H4 (cell line): ENCODE measurements around the gene AUH. TPM values are rescaled to one million over a fixed set of nuclear protein-coding genes. Genes with fewer than 3 reads are reported as not detected.

Source experiments
- DNase-seq: peaks from one replicate; pipeline ENCODE4 v3.0.0-alpha.2; 2015; ENCODE audit warnings: low spot score
- total RNA-seq: library from RNA; depleted of rRNA; stranded (reverse); fragments of >200 nt; shearing (Covaris generic); gene quantifications from 2 replicates; pipeline ENCODE4 v1.2.3, GENCODE V29; 2014; rRNA removed

Gene AUH
- total RNA-seq, 1 experiment from 2014 or later, result 12.9 TPM

GRCh38 chr9:91166796-91167366, 194.8 kb downstream of the AUH start:
- DNase-seq, result no peak

DNA sequence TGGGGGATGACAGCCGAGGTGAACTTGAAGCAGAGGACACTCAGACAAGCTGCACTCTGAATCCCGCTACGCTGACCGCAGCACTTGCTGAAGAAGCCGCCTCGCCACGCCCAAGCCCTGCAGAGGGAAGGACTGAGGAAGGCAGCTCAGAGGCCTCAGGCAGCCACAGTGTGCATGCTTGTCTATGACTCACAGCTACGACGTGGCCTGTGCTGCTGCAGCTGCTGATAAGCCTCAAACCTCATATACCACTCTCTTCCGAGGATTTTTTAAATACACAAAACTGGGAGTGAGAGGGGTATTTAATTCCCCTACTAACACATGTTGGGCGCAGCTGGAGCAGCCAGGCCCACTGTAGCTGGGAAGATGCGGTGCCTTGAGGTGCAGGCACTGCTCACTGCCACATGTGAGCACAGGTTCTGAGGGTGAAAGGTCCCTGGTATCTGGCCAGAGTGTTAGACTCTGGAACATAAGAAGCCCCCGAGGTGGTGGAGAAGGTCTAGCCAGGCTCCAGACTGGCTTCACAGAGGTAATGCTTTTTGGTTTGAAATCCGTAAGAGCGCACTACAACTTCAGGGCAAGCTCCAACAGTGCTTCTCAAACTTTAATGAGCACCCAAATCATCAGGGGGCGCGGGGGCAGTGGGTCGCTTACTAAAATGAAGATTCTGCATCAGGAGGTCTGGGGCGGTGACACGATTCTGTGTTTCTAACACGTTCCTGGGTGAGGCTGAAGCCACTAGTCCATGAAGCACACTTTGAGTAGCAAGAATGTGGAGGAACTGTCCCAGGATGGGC, 196.8 kb downstream of the AUH start:
- peak; percentile 98 for DNase-seq

Other genes starting within 250 kb of the AUH start
- gene NFIL3, start 61.9 kb upstream of the AUH start, total RNA-seq, result 7.5 and 13.4 TPM in 2 replicates